HS-27A (cell line): ENCODE measurements around the gene GDF15.
"Not testable (repeated sequence)": the region's sequence is repeated elsewhere in the genome, so short reads cannot be mapped to it uniquely, and the experiment has no call there.

Experiments used
- DNase-seq: peaks from one replicate; pipeline ENCODE4 v3.0.0-alpha.2; 2012; ENCODE audit warnings: low read depth, missing footprints

Gene GDF15

DNA sequence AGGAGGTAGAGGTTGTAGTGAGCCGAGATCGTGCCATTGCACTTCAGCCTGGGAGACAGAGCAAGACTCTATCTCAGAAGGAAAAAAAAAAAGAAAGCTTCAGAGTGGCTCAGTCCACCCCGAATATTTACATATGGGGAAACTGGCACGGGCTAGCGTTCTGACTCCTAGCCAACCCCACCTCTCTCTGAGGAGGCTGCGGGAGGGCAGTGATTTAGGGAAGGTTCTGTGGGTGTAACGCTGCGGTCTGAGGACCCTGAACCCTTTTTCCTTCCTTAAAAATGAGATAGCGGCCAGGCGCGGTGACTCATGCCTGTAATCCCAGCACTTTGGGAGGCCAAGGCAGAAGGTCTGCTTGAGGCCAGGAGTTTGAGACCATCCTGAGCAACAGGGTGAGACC lies 6.5 kb downstream of the GDF15 start:
- no peak for DNase-seq

DNA sequence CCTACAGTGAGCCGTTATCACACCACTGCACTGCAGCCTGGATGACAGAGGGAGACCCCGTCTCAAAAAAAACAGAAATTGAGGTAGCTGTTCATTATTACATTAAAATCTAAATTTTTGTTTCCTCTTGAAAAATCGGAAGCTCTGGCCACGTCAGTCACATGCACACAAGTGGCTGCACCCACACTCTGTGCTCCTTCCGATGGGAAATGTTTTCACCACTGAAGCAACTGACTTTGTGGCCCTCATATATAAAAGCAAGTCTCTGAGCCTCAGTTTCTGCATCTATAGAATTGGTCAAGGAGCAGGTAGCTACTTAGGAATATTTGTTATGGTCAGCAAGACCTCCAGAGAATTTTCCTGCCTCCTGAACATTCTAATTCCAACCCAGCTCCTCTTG lies 7.0 kb downstream of the GDF15 start:
- DNase-seq: no peak

DNA sequence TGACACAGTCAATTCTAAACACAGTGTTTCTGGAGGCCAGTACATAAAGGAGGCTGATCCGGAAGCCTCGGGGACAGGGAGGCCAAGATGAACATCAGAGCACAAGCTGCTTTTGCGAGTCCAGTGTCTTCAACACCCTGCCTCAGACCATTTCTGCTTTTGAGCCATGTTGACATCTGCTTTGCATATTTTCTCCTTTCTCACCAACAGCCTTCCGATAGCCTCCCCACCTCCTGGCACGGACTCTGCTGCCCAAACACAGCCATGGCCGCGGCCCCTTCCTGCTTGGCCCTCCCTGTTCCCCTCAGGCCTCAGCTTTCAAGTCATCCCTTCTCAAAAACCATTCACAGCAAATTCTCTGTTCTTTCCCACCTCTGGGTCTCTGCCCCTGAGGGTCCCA lies 7.9 kb downstream of the GDF15 start:
- no peak for DNase-seq

DNA sequence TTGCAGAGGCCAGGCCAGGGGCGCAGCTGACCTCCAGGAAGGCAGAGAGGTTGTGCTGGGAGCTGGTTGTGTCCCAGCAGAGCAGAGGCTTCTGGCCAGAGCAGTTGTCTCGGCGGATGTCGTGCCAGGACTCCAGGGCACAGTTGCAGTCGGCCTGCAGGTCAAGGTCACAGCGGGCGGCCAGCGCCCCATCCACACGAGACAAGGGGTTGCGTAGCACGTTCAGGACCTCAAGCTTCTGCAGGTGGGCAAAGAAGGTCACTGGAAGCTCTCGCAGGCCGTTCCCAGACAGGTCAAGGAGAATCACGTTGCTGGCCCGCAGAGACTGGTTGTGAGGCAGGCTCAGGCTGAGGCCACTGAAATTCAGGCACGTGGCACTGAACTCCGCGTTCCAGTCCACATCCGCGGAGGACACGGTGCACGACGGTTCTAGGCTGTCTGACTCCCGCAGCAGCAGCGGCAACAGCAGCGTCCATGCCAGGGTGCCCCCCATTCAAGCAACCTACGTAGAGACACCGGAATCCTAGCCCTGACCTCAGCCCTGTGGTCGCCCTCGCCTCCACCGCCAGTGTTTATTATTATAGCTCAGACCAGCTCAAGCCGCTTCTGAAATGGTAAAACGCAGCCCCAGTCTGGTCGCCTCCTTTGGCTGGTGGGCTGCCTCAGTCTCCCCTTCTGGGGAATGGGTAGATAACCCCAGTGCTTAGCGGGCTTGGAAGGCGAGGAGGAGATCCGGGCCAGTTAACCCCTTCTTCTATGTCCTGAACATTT lies 10.7 kb downstream of the GDF15 start:
- no peak for DNase-seq

DNA sequence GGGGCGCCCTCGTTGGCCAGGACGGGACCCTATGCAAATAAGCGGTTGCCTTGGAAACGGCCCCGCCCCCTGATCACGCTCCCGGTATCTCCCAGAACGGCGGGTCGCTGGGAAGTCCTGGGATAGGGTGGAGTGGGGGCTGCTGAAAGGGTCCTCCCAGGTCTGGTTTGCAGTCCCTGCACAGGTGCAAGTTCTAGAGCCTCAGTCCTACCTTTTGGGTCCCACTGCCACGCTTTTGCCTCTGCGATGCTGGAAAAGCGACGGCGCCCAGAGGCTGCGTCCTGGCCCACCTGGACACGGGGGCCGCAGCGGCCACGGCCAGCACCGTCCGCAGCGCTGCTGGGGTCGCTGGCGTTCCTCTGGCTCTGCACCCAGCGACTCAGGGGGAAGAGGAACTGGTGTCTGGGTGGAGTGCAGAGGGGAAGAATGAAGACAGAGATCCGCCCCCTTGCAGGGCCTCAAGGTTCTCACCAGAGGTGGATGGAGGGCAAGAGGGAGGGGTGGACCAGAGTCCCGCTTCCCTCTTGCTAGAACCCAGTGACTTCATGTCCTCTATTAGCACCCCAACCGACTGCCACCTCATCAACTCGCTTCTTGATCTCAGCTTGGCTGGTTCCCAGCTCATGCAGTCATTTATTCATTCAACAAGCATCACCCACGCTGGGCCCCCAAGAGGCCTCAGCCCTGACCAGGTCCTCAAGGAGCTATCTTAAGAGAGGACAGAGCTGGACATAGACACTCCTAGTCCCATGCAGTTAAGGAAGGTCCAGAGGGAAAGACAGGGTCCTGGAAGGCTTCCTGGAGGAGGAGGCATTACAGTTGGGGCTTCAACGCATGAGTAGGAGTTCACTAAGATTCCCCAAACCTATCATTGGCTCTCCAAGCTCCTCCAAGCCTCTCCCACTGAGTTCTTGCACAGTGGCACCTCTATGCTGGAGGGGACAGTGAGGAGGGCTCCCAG lies 11.6 kb downstream of the GDF15 start, which contains the start of gene LRRC25:
Gene LRRC25, minus strand, starts transcription at position 381 of the 961 bp plus-strand sequence. CDS start 659 bp downstream, outside the sequence.
- DNase-seq: no peak

DNA sequence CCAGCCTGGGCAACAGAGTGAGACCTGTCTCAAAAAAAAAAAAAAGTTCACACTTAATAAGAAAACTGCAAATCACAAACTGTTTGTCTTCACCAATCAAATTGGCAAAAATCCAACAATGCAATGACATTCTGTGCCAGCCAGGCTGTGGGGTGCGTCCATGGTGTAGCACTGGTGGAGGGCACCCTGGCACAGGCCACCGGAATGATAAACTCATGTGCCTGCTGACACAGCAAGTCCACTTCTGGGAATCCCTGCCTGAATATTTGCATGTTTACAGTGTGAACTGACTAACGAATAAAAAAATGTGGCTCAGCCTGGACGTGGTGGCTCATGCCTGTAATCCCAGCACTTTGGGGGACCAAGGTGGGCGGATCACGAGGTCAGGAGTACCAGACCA lies 13.1 kb downstream of the GDF15 start:
- DNase-seq: no peak

DNA sequence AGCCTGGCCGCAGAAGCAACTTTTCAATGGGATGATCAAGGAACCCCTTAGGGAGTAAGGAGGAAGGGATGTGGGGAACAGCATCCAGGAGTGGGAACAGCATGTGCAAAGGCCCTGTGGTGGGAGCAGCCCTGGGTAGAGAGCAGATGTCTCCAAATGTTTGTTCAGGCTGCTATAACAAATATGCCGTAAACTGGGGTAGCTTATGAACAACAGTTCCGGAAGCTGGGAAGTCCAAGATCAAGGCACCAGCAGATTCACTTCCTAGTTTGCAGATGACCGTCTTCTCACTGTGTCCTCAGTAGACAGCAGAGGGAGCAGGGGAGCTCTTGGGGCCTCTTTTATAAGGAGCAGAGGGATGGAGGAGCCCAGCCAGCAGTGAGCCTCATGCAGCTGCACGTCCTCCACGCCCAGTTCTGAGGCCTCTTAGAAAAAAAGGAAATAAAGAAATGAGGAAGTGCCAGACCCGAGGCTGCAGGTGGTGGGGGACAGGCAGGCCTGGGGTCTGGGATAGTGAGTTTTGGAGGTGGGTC lies 15.7 kb downstream of the GDF15 start:
- DNase-seq: no peak

DNA sequence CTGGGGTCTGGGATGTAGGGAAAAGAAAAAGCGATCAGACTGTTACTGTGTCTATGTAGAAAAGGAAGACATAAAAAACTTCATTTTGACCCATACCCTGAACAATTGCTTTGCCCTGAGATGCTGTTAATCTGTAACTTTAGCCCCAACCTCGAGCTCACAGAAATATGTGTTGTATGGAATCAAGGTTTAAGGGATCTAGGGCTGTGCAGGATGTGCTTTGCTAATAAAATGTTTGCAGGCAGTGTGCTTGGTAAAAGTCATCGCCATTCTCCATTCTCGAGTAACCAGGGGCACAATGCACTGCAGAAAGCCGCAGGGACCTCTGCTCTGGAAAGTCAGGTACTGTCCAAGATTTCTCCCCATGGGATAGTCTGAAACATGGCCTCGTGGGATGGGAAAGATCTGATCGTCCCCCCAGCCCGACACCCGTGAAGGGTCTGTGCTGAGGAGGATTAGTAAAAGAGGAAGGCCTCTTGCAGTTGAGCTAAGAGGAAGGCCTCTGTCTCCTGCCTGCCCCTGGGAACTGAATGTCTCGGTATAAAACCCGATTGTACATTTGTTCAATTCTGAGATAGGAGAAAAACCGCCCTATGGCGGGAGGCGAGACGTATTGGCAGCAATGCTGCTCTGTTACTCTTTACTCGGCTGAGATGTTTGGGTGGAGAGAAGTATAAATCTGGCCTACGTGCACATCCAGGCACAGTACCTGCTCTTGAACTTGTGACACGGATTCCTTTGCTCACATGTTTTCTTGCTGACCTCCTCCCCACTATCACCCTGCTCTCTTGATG lies 16.7 kb downstream of the GDF15 start:
- not testable (repeated sequence) for DNase-seq

DNA sequence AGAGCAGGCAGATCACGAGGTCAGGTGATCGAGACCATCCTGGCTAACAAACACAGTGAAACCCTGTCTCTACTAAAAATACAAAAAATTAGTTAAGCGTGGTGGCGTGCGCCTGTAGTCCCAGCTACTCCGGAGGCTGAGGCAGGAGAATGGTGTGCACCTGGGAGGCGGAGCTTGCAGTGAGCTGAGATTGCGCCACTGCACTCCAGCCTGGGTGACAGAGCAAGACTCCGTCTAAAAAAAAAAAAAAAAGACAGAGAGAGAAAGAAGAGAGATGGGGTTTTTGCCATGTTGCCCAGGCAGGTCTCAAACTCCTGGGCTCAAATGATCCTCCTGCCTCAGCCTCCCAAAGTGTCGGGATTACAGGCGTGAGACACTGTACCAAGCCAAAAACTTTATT lies 19.8 kb downstream of the GDF15 start:
- DNase-seq: not testable (repeated sequence)

DNA sequence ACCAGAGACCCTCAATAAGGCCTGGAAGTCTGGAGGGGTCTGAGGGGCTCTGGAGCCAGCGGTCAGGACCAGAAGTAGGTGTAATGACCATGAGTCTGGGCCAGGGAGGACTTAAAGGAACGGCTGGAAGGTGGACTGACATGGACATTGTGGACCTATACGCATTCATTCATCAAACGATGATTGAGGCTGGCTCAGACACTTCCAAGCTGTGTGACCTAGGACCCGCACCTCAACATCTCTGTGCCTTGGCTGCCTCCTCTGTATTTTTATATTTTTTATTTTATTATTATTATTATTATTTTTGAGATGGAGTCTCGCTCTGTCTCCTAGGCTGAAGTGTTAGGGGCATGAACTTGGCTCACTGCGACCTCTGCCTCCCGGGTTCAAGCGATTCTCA lies 20.8 kb downstream of the GDF15 start:
- no peak for DNase-seq

DNA sequence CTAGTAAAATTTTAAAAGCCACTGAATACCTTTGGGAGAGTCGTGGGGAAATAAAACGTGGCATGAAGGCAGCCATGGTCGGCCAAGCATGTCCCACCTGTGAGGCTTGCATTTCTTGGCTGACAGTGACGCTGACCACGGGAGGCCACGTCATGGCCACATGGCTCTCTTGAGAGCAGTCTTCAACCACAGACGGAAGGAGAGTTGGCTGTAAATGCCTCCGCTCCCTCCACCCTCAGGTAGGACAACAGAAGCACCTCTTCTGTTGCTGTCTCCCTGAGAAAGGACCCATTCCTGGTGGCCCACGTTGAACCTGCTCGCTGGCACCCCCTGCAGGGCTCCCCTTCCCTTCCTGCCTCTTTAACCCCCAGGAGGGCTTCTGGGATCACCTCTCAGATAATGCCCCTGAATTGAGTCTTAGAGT lies 22.1 kb downstream of the GDF15 start:
- no peak for DNase-seq

DNA sequence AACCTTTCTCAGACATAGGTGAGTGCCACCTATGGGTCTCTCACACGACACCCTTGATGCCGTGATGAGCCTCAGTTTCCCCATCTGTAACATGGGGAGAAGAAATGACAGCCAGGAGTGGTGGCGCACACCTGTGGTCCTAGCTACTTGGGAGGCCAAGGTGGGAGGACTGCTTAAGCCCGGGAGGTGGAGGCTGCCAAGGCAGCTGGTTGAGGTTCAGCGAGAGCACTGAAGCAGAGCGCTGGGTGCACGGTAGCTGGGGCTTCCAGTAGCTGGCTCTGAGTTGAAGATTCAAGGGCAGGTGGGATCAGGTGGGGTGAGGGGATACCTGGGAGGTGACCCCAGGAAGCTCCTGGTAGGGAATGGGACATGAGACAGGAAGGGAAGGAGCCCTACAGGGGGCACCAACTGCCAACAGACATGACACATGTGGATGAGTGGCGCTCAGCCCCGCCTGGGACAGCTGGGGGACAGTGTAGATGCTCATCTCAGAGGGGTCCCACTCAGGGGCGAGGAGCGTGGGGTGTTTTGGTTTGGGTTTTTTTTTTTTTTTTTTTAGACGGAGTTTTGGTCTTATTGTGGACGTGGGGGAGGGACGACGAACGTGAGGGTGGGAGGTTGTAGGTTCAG lies 26.8 kb downstream of the GDF15 start:
- no peak for DNase-seq

DNA sequence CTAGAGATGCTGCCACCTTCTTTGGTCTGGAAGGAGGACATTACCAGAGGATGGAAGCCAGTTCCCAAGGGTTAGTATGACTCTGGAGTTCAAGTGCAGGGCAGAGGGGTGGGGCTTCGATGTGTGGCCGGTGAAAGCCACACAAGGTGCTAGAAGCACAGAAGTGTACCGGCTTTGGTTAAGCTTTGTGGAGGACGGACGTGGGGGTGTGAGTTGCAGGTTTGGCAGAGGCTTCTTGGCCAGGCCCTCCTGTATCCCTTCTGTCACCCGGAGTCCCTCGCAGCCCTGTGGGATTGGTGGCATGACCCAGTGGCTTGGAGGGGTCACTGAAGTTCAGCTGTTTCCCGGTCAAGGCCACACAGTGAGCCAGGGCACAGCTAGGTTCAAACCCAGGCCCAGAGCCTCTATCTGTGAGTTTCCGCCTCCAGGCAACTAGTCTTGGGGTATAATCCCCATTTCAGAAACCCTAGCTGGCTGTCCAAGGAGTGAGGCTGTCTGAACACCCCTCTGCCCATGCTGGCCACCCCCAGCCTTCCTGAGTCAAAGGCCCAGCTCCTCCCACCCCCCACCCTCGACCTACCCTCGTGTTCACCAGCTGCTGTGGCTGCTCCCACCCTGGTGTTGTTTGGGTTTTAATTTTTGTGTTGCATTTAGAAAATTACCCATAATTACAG lies 28.7 kb downstream of the GDF15 start:
- DNase-seq: no peak

DNA sequence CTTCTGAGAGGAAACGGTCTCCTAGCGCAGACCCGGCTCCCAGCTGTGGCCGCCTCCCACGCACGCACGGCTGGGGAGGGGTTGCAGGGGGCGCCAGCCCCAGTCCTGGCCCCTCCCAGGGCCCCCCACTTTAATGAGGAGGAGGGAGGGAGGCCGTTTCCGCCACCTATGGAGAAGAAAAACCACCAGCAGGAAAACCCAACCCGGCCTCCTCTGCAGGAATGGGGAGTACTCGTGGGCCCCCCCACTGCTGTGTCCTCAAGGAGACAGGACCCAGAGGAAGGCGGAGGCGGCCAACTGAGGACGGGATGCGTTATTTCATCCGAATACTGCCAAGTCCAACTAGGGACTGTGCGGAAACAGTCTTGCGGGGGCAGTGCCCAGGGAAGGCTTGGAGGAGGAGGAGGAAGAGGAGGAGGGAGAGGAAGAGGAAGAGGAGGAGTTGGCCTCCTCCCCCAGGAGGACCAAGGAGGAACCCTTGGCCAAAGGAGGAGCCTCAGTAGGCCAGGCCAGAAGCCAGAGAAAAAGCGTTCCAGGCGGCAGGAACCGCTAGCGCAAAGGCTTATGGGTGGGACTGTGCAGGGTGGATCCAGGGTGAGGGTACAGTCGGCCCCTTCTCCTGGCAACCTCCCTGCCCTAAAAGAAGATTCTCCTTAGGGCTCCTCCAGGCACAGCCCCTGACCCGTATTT lies 29.4 kb downstream of the GDF15 start:
- DNase-seq: no peak

DNA sequence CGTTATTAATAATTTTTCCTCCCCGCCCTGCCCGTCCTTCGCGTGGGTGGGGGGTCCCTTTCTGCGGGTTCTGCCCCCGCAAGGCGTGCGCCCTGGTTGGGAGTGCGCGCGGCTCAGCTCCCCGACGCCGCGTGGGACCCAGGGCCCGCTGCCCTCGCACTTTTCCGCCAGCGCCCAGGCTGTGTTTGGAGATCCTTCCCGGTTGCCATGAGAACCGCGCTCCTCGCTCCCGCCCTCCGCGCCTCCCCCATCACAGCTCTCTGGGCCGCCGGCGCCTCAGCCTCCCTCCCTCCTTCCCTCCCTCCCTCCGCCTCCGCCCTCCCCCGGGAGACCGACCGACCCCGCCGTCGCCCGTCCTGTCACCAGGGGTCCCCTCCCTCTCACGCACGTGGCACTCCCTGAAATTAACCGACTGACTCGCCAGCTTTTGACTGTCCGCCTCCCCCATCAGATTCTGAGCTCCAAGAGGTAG lies 30.9 kb downstream of the GDF15 start:
- no peak for DNase-seq

DNA sequence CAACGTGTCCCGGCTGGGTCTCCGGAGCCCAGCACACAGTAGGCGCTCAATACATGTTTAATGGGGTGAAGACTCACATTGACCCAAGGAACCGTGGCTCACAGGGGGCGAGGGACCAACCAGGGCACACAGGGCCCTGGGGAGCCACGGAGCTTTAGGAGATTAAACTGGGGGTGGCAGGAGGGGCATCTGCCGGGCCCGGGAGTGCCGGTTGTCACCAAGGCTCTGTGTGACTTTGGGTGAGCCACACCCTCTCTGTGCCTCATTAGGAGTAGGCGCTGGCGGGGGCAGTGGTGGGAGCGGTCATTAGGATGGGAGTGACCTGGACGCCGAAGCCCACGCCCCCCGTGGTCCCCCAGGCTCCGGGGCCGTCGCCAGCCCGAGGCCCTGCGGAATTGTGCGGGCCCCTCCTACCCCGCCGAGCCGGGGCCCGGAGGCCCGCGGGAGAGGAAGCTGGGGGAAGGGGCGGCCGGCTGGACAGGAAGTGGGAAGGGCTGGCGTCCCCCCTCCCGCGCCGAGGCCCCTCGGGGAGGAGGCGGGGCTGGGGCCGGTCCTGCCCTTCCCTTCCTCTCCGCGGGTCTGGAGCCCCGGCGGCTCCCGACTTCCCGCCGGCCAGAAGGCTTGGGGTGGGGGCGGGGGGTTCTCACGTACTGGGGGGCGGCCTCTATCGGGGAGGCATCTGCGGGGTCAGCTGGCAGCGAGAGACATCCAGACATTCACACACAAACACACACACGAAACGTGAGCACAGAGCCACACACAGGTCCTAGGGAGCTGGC lies 31.5 kb downstream of the GDF15 start:
- no peak for DNase-seq

DNA sequence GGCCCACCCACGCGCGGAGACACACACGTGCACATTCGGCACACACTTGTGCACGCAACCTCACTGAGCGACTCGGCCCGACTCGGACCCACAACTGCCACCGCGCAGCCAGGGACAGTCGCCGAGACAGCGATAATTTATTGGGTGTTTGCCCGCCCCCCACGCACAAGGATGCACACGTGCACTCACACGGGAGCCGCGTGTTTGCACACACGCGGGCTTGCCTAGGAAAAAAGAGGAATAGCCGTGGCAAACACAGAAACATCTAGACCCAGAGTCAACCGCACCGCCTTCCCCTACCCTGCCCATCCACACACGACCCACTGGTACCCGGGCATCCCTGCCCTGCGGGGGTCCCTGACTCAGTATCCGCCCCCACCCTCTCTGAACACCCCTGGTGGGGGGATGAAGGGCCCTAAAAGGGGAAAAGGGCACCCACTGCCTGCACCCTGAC lies 32.1 kb downstream of the GDF15 start:
- DNase-seq: no peak

DNA sequence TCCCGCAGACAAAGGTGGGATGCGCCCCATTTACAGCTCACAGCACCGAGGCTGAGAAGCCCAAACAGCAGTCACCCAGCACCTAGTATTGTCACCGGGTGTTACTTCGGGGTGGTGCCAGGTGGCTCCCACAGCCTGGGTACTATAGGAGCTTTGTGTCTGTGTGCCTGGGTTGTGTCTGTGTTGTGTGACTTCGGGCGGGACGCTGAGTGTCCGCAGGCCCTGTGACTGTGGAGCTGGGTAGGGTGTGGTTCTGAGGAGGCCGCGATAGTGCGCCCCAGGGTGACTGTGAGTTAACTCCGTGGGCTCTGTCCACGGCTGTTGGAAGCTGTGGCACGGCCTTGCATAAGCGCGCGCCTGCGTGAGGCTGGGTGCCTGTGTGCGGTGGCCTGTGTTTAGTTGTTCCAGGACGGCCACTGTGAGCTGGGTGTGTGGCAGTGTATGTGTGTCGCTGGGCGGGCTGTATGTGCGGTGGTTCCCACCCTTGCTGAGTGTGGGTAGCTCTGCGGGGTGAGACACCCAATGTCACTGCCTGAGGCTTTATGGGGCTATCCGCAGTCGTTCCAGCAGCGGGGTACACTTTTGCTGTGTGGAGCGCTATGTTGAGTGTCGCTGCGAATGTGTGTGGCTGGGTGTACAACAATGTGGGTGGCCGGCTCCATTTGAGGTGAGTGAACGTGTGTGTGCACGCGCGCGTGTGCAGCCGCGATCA lies 32.7 kb downstream of the GDF15 start:
- no peak for DNase-seq
